Panc1 (cell line): ENCODE data around the gene NUP210. TPM values are rescaled to one million over a fixed set of nuclear protein-coding genes. Genes with fewer than 3 reads are reported as not detected.

ENCODE experiments used
- ATAC-seq: fragments of 200-7000 bp; cut with Tn5 transposase; 2 replicates; pipeline ENCODE4 v1.9.1; 2020; ENCODE audit warnings: mild to moderate bottlenecking, moderate library complexity
- BruUV-seq: library from RNA; stranded (reverse); fragments of 400-500 nt; replicated peaks from 2 replicates; lab custom pipeline; 2021; lab: Mats Ljungman, UMichigan
- CTCF ChIA-PET: fragments of 300-600 bp; sonication (Branson Sonifier 250); formaldehyde crosslinking; loops from one replicate; lab custom pipeline; 2022; ENCODE audit warnings: antibody characterized with exemption; lab: Charles Lee
- POLR2A ChIA-PET: fragments of 300-600 bp; sonication (Branson Sonifier 250); formaldehyde crosslinking; loops from one replicate; lab custom pipeline; 2022; ENCODE audit warnings: antibody characterized with exemption; lab: Charles Lee
- DNase-seq: peaks from one replicate; pipeline ENCODE4 v3.0.0-alpha.2; 2010; ENCODE audit warnings: low read depth, low spot score
- H3K27ac ChIP-seq: 2 replicates; pipeline ENCODE4 v1.5.1; 2011; ENCODE audit warnings: mild to moderate bottlenecking, low read length, inconsistent platforms
- H3K27me3 ChIP-seq: fragments of 200-500 bp; sonication (Bioruptor generic); 2 replicates; pipeline ENCODE4 v1.6.0; 2014; ENCODE audit warnings: low read length, inconsistent platforms; ENCODE audit not compliant: control insufficient read depth, insufficient read depth
- H3K36me3 ChIP-seq: fragments of 200-500 bp; sonication (Bioruptor generic); 2 replicates; pipeline ENCODE4 v1.5.1; 2014; ENCODE audit warnings: inconsistent platforms, mild to moderate bottlenecking, low read length, moderate library complexity; ENCODE audit not compliant: control insufficient read depth, insufficient read depth
- H3K4me1 ChIP-seq: 2 replicates; pipeline ENCODE4 v1.5.1; 2011; ENCODE audit warnings: inconsistent platforms, mild to moderate bottlenecking, low read length, moderate library complexity; ENCODE audit not compliant: control insufficient read depth, insufficient read depth
- H3K4me3 ChIP-seq, 2 experiments: 2 replicates each; pipeline ENCODE4 v1.5.1; 2011 to 2012; ENCODE audit warnings: low read depth in 2 of 2, low read length in 2 of 2, mild to moderate bottlenecking in 2 of 2, inconsistent platforms in 1 of 2, moderate library complexity in 1 of 2
- H3K9me3 ChIP-seq: fragments of 200-500 bp; sonication (Bioruptor generic); 2 replicates; pipeline ENCODE4 v1.5.1; 2014; ENCODE audit warnings: low read depth, mild to moderate bottlenecking, inconsistent platforms, low read length, moderate library complexity; ENCODE audit not compliant: control insufficient read depth, insufficient read depth
- CTCF ChIP-seq: fragments of 450-650 bp; IDR thresholded peaks from 2 replicates; pipeline ENCODE4 v1.5.1; 2017; ENCODE audit warnings: mild to moderate bottlenecking
- POLR2AphosphoS5 ChIP-seq: IDR thresholded peaks from 2 replicates; pipeline ENCODE4 v1.6.1; 2012; ENCODE audit warnings: mild to moderate bottlenecking, low read depth, low read length, moderate library complexity
- REST ChIP-seq, 2 experiments: IDR thresholded peaks; 2 replicates each; pipeline ENCODE4 v1.6.1; 2011 to 2012; ENCODE audit warnings: low read depth in 2 of 2, control low read depth in 1 of 2, low read length in 1 of 2, mild to moderate bottlenecking in 1 of 2, moderate library complexity in 1 of 2; ENCODE audit not compliant: insufficient read depth in 1 of 2
- SIN3A ChIP-seq: IDR thresholded peaks from 2 replicates; pipeline ENCODE4 v1.6.1; 2012; ENCODE audit warnings: low read depth, mild to moderate bottlenecking, low read length, moderate library complexity, borderline replicate concordance; ENCODE audit not compliant: insufficient read depth
- TCF7L2 ChIP-seq: IDR thresholded peaks from 2 replicates; pipeline ENCODE4 v1.6.1; 2011; ENCODE audit warnings: mild to moderate bottlenecking, low read depth, low read length, inconsistent platforms
- in situ Hi-C: cut with HindIII; loops from 2 replicates; pipeline ENCODE4 v1.10.0; 2016; ENCODE audit warnings: low sequenced_read_pairs, low pct_unique_long_range_greater_than_20kb
- intact Hi-C: fragments of 100-400 bp; cut with micrococcal nuclease; formaldehyde crosslinking; loops from one replicate; pipeline ENCODE4 v1.10.0; 2022; ENCODE audit not compliant: unreplicated experiment
- total RNA-seq: library from RNA; stranded (reverse); gene quantifications from one replicate; pipeline ENCODE4 v1.2.1, GENCODE V29; 2021; ENCODE audit not compliant: unreplicated experiment

Gene NUP210
- total RNA-seq, 1 experiment from 2014 or later: 36.8 TPM

DNA sequence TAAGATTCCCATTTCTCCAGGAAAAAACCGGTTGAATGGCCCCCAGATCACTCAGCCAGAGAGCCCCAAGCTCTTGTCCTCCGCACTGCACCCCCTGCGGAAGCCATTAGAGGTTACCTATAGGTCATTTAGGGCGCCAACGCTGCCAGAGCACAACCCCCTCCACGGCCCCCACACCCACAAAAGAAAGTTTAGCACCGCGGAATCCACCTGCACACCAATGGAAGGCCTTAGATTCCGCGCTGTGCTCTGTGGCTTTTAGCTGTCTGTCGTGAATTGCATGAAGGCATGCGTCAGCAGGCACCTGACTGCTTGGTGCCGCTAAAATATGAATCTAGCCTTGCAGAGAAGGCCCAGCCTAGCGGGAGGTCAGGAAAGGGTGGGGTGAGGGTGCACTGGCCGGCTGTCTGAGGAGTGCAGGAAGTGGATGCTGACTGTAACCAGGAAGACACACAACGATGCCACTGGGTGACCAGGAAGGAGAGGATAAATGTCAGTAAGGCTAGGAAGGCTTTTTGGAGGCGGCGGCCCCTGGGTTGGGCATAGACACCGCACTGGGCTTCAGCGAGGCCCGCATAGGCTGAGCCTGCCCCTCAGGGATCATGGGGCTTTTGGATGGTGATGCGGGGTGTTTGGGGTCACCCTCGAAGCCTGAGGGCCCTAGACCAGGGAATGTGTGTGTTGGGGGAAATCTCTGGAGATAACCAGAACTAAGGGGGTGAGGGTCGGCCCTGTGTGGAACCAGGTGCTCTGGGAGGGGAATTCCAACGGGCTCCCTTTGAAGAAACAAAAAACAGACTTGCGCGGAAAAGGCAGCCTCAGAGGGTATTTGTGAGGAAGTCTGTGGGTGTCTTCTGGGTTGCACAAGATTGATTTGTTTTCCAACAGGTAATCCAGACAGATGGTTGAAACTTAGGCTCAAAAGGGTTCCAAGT is 976 bp upstream of the NUP210 start:
- Histone ChIP-seq H3K9me3 (no peaks in the 10 kb centered on the region), H3K36me3 (no peaks in the 10 kb centered on the region), H3K27me3 (no peaks in the 10 kb centered on the region), H3K4me1 (no peaks in the 10 kb centered on the region; the same call in 1 of the 2 replicates), H3K4me3 (peak overlapping the region; percentile 39 to 44), H3K27ac (no peak overlapping the region)
- DNase-seq: no peak
- no TSS peak for BruUV-seq
- ATAC-seq: no peak
- intact Hi-C loops (no loop called here), in situ Hi-C loops (no loop called here)
- no peak for TF ChIP-seq TCF7L2
- no peak for TF ChIP-seq SIN3A
- no peak for TF ChIP-seq REST (IDR thresholded peaks at IDR 0.05; ENCODE audit: insufficient read depth in 1 of 2, low read depth in 2 of 2, low read length in 1 of 2)
- TF ChIP-seq POLR2AphosphoS5: no peak
- ChIA-PET CTCF (no interaction called here), POLR2A (no interaction called here)

DNA sequence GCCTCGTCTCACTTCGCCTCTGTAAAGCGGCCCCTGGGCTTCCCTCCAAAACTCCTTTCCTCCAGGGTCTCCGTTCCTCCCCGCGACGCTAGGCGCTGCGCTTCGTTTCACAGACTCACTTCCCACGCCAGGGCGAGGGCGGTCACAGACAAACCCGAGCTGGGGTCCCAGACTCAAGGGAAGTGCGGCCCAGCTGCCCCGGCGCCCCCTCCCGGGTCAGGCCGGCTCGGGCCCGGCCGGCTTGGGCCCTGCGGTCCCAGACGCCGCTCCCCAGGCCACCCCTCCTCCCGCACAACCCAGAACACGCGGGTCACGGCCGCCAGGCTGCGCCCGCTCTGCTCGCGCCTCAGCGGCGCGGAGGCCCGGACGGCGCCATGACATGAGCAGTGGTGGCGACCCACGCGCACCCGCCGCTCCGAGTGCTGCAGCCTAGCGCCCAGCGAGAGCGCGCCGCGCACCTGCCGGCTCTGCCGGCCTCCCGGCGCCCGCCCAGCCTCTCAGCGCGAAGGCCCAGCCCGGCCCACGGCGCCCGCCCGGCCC is 547 bp downstream of the NUP210 start:
- Histone ChIP-seq H3K4me1 (no peaks in the 10 kb centered on the region; the same call in 1 of the 2 replicates), H3K36me3 (no peaks in the 10 kb centered on the region), H3K27ac (peak overlapping the region; percentile 51; the same call in 1 of the 2 replicates), H3K9me3 (no peaks in the 10 kb centered on the region), H3K4me3 (peak overlapping the region; percentile 44 to 49), H3K27me3 (no peaks in the 10 kb centered on the region)
- in situ Hi-C loops: no loop called here
- ChIA-PET POLR2A (no interaction called here), CTCF (no interaction called here)
- intact Hi-C loops: no loop called here
- no peak for DNase-seq
- BruUV-seq: no TSS peak
- peak; percentile 80 for ATAC-seq
- TF ChIP-seq POLR2AphosphoS5 (no peak), CTCF (no peak; the same call in 1 of the 2 replicates), REST (IDR thresholded peaks at IDR 0.05; ENCODE audit: insufficient read depth in 1 of 2, low read depth in 2 of 2, low read length in 1 of 2) (no peak), TCF7L2 (no peak), SIN3A (no peak)
